Fibroblast of pulmonary artery (primary cell): ENCODE data around the gene WDR45.

Experiments
- DNase-seq: peaks from one replicate; pipeline ENCODE4 v3.0.0-alpha.2; 2010; ENCODE audit warnings: low read depth
- H3K4me3 ChIP-seq: replicated peaks from 2 replicates; pipeline ENCODE4 v1.5.1; 2011; ENCODE audit warnings: low read depth, mild to moderate bottlenecking, control low read depth, low read length, moderate library complexity
- CTCF ChIP-seq: IDR thresholded peaks from 2 replicates; pipeline ENCODE4 v1.5.1; 2011; ENCODE audit warnings: mild to moderate bottlenecking, control low read depth, low read length, inconsistent platforms; ENCODE audit errors: missing control alignments

WDR45 gene

DNA sequence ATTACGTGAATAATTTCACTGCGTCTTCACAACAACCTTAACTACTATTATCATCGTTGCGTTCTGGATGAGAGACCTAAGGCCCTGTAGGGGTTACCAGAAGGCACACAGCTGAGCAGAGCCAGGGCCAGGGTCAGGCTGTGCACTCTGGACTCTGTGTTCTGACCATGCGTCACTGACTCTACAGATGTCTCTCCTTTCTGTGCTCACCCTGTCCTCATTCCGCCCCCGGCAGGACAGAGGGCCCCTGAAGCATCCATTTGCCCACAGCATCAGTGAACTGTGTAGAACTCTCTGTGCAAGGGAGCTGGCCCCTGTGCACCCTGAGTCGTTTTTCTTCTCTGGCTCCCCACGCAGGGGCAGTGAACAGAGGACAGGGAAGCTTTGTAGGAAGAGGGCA, 22.5 kb upstream of the WDR45 start:
- no peak for TF ChIP-seq CTCF
- DNase-seq, result no peak
- no peak overlapping the region for H3K4me3 ChIP-seq

- peak overlapping the region; percentile 75 for H3K4me3 ChIP-seq
- no peak for TF ChIP-seq CTCF
- DNase-seq, result no peak
Observed at GRCh38 chrX:49101629-49101984, 21.9 kb upstream of the WDR45 start.

DNA sequence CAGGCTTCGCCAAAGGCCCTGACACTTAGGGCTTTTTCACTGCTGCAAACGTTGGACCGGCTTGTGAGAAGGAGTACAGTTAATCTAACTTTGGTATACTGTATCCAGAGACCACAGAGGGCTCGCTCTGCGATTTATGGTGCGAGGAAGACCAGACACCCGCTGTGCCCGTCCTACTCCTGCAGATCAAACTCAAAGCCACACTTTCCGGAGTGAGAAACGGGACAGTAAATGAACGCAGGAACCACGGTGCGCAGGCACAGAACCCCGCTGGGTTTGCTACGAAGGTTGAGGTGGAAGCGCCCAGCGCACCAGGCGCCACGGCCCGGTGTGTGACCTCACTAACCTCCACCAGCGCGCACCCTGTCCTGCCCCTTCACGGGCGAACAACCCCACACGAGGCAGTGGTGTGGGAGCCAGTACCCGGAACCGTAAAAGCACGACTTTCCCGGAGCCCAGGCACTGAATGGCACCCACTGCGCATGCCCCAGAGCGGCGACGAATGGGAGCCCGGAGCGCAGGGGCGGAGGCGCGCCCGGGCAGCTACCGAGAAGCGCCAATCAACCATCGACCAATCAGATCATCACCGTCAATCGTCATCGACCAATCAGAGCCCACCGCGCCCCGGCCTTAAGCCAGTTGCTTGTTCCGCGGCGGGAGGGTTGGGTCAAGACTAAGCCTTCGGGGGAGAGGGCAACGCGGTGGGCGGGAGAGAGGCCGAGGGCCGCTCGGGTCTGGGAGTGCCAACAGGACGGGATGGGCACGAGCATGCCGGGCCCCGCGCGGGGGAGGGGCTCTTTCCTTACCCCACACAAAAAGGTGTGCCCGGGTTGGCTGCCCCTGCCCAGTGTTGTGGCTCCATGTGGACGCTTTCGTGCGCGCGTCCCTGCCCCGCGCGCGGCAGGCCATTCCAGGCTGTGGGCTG, 21.3 kb upstream of the WDR45 start:
- peak overlapping the region; percentile 75 for H3K4me3 ChIP-seq
- TF ChIP-seq CTCF, result no peak

GRCh38 chrX:49096419-49096818, 16.7 kb upstream of the WDR45 start:
- no peak for DNase-seq
- no peak overlapping the region for H3K4me3 ChIP-seq
- no peak for TF ChIP-seq CTCF

More for the DNA sequence above, 21.3 kb upstream of the WDR45 start:
- peak; percentile 93 for DNase-seq

- no peak for DNase-seq
- TF ChIP-seq CTCF, result no peak
- no peak overlapping the region for H3K4me3 ChIP-seq
Observed at GRCh38 chrX:49089553-49089952, 9.9 kb upstream of the WDR45 start.

DNA sequence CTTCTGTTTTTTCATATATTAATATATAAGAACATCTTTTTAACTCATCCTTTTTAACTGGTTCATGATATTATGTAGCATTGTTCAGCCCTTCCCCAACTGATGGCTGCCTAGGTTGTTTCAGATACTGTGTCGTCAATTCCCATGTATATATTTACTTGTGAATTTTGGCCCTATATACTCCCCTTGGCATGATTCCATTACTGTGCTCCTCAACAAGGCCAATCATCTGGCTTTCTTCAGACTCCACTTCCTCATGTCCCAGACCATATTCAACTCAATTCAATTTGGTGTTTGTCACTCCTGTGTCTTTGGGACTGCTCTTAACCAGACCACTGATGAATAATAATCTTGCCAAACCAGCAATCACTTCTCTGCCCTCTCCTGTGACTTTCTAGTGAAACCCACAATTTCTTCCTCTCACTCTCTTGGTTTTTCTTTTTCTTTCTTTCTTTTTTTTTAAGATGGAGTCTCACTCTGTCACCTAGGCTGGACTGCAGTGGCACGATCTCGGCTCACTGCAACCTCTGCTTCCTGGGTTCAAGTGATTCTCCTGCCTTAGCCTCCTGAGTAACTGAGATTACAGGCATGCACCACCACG, 2.7 kb upstream of the WDR45 start:
- TF ChIP-seq CTCF, result no peak
- DNase-seq, result no peak
- no peak overlapping the region for H3K4me3 ChIP-seq
